Central memory CD8-positive, alpha-beta T cell (primary cell): ENCODE measurements around the gene PRCP.
"Not testable (repeated sequence)": the region's sequence is repeated elsewhere in the genome, so short reads cannot be mapped to it uniquely, and the experiment has no call there.

Source experiments
- ATAC-seq: fragments of 150-1000 bp; cut with Tn5 transposase; replicated peaks from 2 replicates; pipeline ENCODE4 v1.10.0; 2022; ENCODE audit warnings: mild to moderate bottlenecking, moderate FRiP score, moderate number of reproducible peaks; ENCODE audit not compliant: poor library complexity, severe bottlenecking; ENCODE audit errors: extremely low read depth
- DNase-seq, 2 donors: peaks; one replicate each; pipeline ENCODE4 v3.0.0; 2021; ENCODE audit warnings: low spot score in 2 of 2
- H3K27ac Mint-ChIP-seq: one replicate; pipeline ENCODE4 v1.8.0; 2022; ENCODE audit warnings: low read depth, mild to moderate bottlenecking, moderate library complexity, mixed read lengths
- H3K27me3 Mint-ChIP-seq: one replicate; pipeline ENCODE4 v1.8.0; 2022; ENCODE audit warnings: mixed read lengths
- H3K36me3 Mint-ChIP-seq: one replicate; pipeline ENCODE4 v1.8.0; 2022; ENCODE audit warnings: mild to moderate bottlenecking, moderate library complexity, mixed read lengths; ENCODE audit not compliant: insufficient read depth
- H3K4me1 Mint-ChIP-seq: one replicate; pipeline ENCODE4 v1.8.0; 2022; ENCODE audit warnings: mixed read lengths
- H3K4me3 Mint-ChIP-seq: one replicate; pipeline ENCODE4 v1.8.0; 2022; ENCODE audit warnings: mild to moderate bottlenecking, moderate library complexity, mixed read lengths
- H3K9me3 Mint-ChIP-seq: one replicate; pipeline ENCODE4 v1.8.0; 2022; ENCODE audit warnings: mixed read lengths

PRCP gene

GRCh38 chr11:82858556-82859091 lies 41.6 kb downstream of the PRCP start:
- Mint-ChIP-seq H3K4me1 (no peaks in the 10 kb centered on the region), H3K9me3 (no peaks in the 10 kb centered on the region), H3K36me3 (no peaks in the 10 kb centered on the region), H3K27me3 (no peaks in the 10 kb centered on the region), H3K4me3 (no peak overlapping the region), H3K27ac (no peak overlapping the region)
- ATAC-seq (no peak), DNase-seq (no peak)

- no peaks in the 10 kb centered on the region for H3K9me3 Mint-ChIP-seq
- no peak for DNase-seq
- no peak overlapping the region for H3K27ac Mint-ChIP-seq
- no peaks in the 10 kb centered on the region for H3K4me1 Mint-ChIP-seq
- no peaks in the 10 kb centered on the region for H3K36me3 Mint-ChIP-seq
- H3K27me3 Mint-ChIP-seq = no peaks in the 10 kb centered on the region
- no peak overlapping the region for H3K4me3 Mint-ChIP-seq
- ATAC-seq = no peak
Measured at GRCh38 chr11:82858133-82858532, 42.1 kb downstream of the PRCP start.

- H3K36me3 Mint-ChIP-seq = no peaks in the 10 kb centered on the region
- H3K27me3 Mint-ChIP-seq = no peaks in the 10 kb centered on the region
- H3K4me1 Mint-ChIP-seq = no peaks in the 10 kb centered on the region
- ATAC-seq = no peak
- H3K4me3 Mint-ChIP-seq = no peak overlapping the region
- no peak for DNase-seq
- no peak overlapping the region for H3K27ac Mint-ChIP-seq
- no peaks in the 10 kb centered on the region for H3K9me3 Mint-ChIP-seq
Measured at GRCh38 chr11:82857145-82857544, 43.1 kb downstream of the PRCP start.

GRCh38 chr11:82855616-82856015 lies 44.6 kb downstream of the PRCP start:
- Mint-ChIP-seq H3K4me1 (no peaks in the 10 kb centered on the region), H3K27ac (no peak overlapping the region), H3K36me3 (peaks cover 3% of the 10 kb centered on the region), H3K4me3 (no peak overlapping the region), H3K27me3 (no peaks in the 10 kb centered on the region), H3K9me3 (no peaks in the 10 kb centered on the region)
- ATAC-seq = no peak
- DNase-seq = no peak

GRCh38 chr11:82854916-82855315 lies 45.3 kb downstream of the PRCP start:
- not testable (repeated sequence) for ATAC-seq, H3K4me3 Mint-ChIP-seq, H3K27ac Mint-ChIP-seq, H3K9me3 Mint-ChIP-seq, DNase-seq, H3K27me3 Mint-ChIP-seq, H3K4me1 Mint-ChIP-seq, H3K36me3 Mint-ChIP-seq

GRCh38 chr11:82854242-82854641 lies 46.0 kb downstream of the PRCP start:
- Mint-ChIP-seq H3K4me3 (no peak overlapping the region), H3K27me3 (no peaks in the 10 kb centered on the region), H3K9me3 (no peaks in the 10 kb centered on the region), H3K4me1 (no peaks in the 10 kb centered on the region), H3K27ac (no peak overlapping the region), H3K36me3 (peaks cover 6% of the 10 kb centered on the region)
- ATAC-seq (no peak), DNase-seq (no peak)

GRCh38 chr11:82848829-82849228 lies 51.4 kb downstream of the PRCP start:
- Mint-ChIP-seq H3K36me3 (peaks cover 11% of the 10 kb centered on the region), H3K9me3 (no peaks in the 10 kb centered on the region), H3K4me1 (no peaks in the 10 kb centered on the region), H3K27me3 (no peaks in the 10 kb centered on the region), H3K27ac (no peak overlapping the region), H3K4me3 (no peak overlapping the region)
- DNase-seq (no peak), ATAC-seq (no peak)

GRCh38 chr11:82845356-82846353 lies 54.6 kb downstream of the PRCP start:
- Mint-ChIP-seq H3K4me3 (no peak overlapping the region), H3K9me3 (no peaks in the 10 kb centered on the region), H3K27ac (no peak overlapping the region), H3K27me3 (no peaks in the 10 kb centered on the region), H3K4me1 (no peaks in the 10 kb centered on the region), H3K36me3 (peaks cover 11% of the 10 kb centered on the region)
- ATAC-seq (no peak), DNase-seq (no peak)

GRCh38 chr11:82843057-82843795 lies 57.0 kb downstream of the PRCP start:
- Mint-ChIP-seq H3K4me1 (no peaks in the 10 kb centered on the region), H3K4me3 (no peak overlapping the region), H3K36me3 (peaks cover 6% of the 10 kb centered on the region), H3K27ac (no peak overlapping the region), H3K27me3 (no peaks in the 10 kb centered on the region), H3K9me3 (no peaks in the 10 kb centered on the region)
- no peak for ATAC-seq
- no peak for DNase-seq

- Mint-ChIP-seq H3K9me3 (no peaks in the 10 kb centered on the region), H3K4me1 (no peaks in the 10 kb centered on the region), H3K36me3 (peaks cover 8% of the 10 kb centered on the region), H3K27me3 (no peaks in the 10 kb centered on the region), H3K27ac (no peak overlapping the region), H3K4me3 (no peak overlapping the region)
- no peak for ATAC-seq
- no peak for DNase-seq
Measured at GRCh38 chr11:82842019-82842418, 58.2 kb downstream of the PRCP start.

- ATAC-seq = no peak
- DNase-seq = no peak
- no peaks in the 10 kb centered on the region for H3K27me3 Mint-ChIP-seq
- H3K36me3 Mint-ChIP-seq = peaks cover 6% of the 10 kb centered on the region
- no peak overlapping the region for H3K27ac Mint-ChIP-seq
- H3K9me3 Mint-ChIP-seq = no peaks in the 10 kb centered on the region
- no peak overlapping the region for H3K4me3 Mint-ChIP-seq
- H3K4me1 Mint-ChIP-seq = no peaks in the 10 kb centered on the region
Measured at GRCh38 chr11:82837650-82838049, 62.6 kb downstream of the PRCP start.

- Mint-ChIP-seq H3K27ac (no peak overlapping the region), H3K4me3 (no peak overlapping the region), H3K27me3 (no peaks in the 10 kb centered on the region), H3K4me1 (no peaks in the 10 kb centered on the region), H3K9me3 (no peaks in the 10 kb centered on the region), H3K36me3 (peaks cover 8% of the 10 kb centered on the region)
- DNase-seq = no peak
- ATAC-seq = no peak
Measured at GRCh38 chr11:82832983-82833382, 67.2 kb downstream of the PRCP start.
